H9 (cell line): ENCODE measurements around the gene BNIP5. TPM values are rescaled to one million over a fixed set of nuclear protein-coding genes. Genes with fewer than 3 reads are reported as not detected.

ENCODE experiments used
- DNase-seq: peaks from one replicate; pipeline ENCODE4 v3.0.0-alpha.2; 2017
- H2AFZ ChIP-seq: one replicate; pipeline ENCODE4 v1.6.1; 2013; ENCODE audit warnings: mild to moderate bottlenecking, low read length, control low read depth, moderate library complexity
- H2AK5ac ChIP-seq: 2 replicates; pipeline ENCODE4 v1.6.1; 2013; ENCODE audit warnings: low read length, control low read depth, mixed read lengths; ENCODE audit not compliant: insufficient read length
- H2BK120ac ChIP-seq: one replicate; pipeline ENCODE4 v1.6.1; 2013; ENCODE audit warnings: low read depth, mild to moderate bottlenecking, low read length, control low read depth, inconsistent platforms; ENCODE audit not compliant: poor library complexity, severe bottlenecking
- H2BK12ac ChIP-seq: 2 replicates; pipeline ENCODE4 v1.6.1; 2013; ENCODE audit warnings: low read length, control low read depth, mixed read lengths, low read depth; ENCODE audit not compliant: insufficient read length
- H2BK15ac ChIP-seq: 2 replicates; pipeline ENCODE4 v1.6.1; 2013; ENCODE audit warnings: low read depth, low read length, control low read depth
- H2BK20ac ChIP-seq: one replicate; pipeline ENCODE4 v1.6.1; 2013; ENCODE audit warnings: low read depth, mild to moderate bottlenecking, low read length, control low read depth, inconsistent platforms; ENCODE audit not compliant: poor library complexity, severe bottlenecking
- H2BK5ac ChIP-seq: 2 replicates; pipeline ENCODE4 v1.6.1; 2013; ENCODE audit warnings: low read length, control low read depth, mixed read lengths; ENCODE audit not compliant: insufficient read length
- H3K14ac ChIP-seq: 2 replicates; pipeline ENCODE4 v1.6.1; 2013; ENCODE audit warnings: low read length, control low read depth; ENCODE audit not compliant: insufficient read depth
- H3K18ac ChIP-seq: 2 replicates; pipeline ENCODE4 v1.6.1; 2013; ENCODE audit warnings: low read depth, mild to moderate bottlenecking, mixed read lengths, low read length, control low read depth; ENCODE audit not compliant: insufficient read length
- H3K23ac ChIP-seq: 2 replicates; pipeline ENCODE4 v1.6.1; 2013; ENCODE audit warnings: low read length, control low read depth, mixed read lengths, low read depth; ENCODE audit not compliant: insufficient read length
- H3K23me2 ChIP-seq: 2 replicates; pipeline ENCODE4 v1.6.1; 2013; ENCODE audit warnings: low read depth, mild to moderate bottlenecking, mixed read lengths, low read length, control low read depth; ENCODE audit not compliant: insufficient read length, poor library complexity, severe bottlenecking
- H3K27ac ChIP-seq: 2 replicates; pipeline ENCODE4 v1.5.1; 2013; ENCODE audit warnings: low read length, control low read depth, mixed read lengths, low read depth; ENCODE audit not compliant: insufficient read length
- H3K27me3 ChIP-seq: 2 replicates; pipeline ENCODE4 v1.6.1; 2013; ENCODE audit warnings: low read length, control low read depth, inconsistent platforms; ENCODE audit not compliant: insufficient read depth
- H3K4ac ChIP-seq: 2 replicates; pipeline ENCODE4 v1.6.1; 2013; ENCODE audit warnings: low read depth, mild to moderate bottlenecking, control low read depth, inconsistent platforms, low read length, moderate library complexity
- H3K4me1 ChIP-seq: 2 replicates; pipeline ENCODE4 v1.6.1; 2013; ENCODE audit warnings: low read length, control low read depth, inconsistent platforms; ENCODE audit not compliant: insufficient read depth
- H3K4me2 ChIP-seq: 2 replicates; pipeline ENCODE4 v1.6.1; 2013; ENCODE audit warnings: low read length, control low read depth, mixed read lengths; ENCODE audit not compliant: insufficient read length, insufficient read depth
- H3K56ac ChIP-seq: 2 replicates; pipeline ENCODE4 v1.6.1; 2013; ENCODE audit warnings: low read depth, mild to moderate bottlenecking, mixed read lengths, low read length, control low read depth; ENCODE audit not compliant: insufficient read length
- H3K79me1 ChIP-seq: 2 replicates; pipeline ENCODE4 v1.6.1; 2013; ENCODE audit warnings: low read depth, mild to moderate bottlenecking, moderate library complexity, low read length, control low read depth, inconsistent platforms; ENCODE audit not compliant: insufficient read depth, poor library complexity, severe bottlenecking
- H3K79me2 ChIP-seq: 2 replicates; pipeline ENCODE4 v1.6.1; 2013; ENCODE audit warnings: low read length, control low read depth, inconsistent platforms; ENCODE audit not compliant: insufficient read depth
- H3K9ac ChIP-seq: 2 replicates; pipeline ENCODE4 v1.6.1; 2013; ENCODE audit warnings: low read length, control low read depth, mixed read lengths; ENCODE audit not compliant: insufficient read length; ENCODE audit errors: extremely low read depth
- H3K9me3 ChIP-seq: one replicate; pipeline ENCODE4 v1.6.1; 2013; ENCODE audit warnings: low read depth, low read length, inconsistent platforms; ENCODE audit not compliant: control insufficient read depth
- H3T11ph ChIP-seq: one replicate; pipeline ENCODE4 v1.6.1; 2013; ENCODE audit warnings: mild to moderate bottlenecking, low read length, control low read depth, inconsistent platforms
- H4K20me1 ChIP-seq: one replicate; pipeline ENCODE4 v1.6.1; 2013; ENCODE audit not compliant: control insufficient read depth, insufficient read length, insufficient read depth
- H4K5ac ChIP-seq: 2 replicates; pipeline ENCODE4 v1.6.1; 2013; ENCODE audit warnings: low read depth, mild to moderate bottlenecking, mixed read lengths, low read length, control low read depth; ENCODE audit not compliant: insufficient read length
- H4K8ac ChIP-seq: replicated peaks from 2 replicates; pipeline ENCODE4 v1.6.1; 2013; ENCODE audit warnings: low read length, control low read depth, mixed read lengths, low read depth; ENCODE audit not compliant: insufficient read length
- H4K91ac ChIP-seq: 2 replicates; pipeline ENCODE4 v1.6.1; 2013; ENCODE audit warnings: low read depth, mild to moderate bottlenecking, moderate library complexity, mixed read lengths, low read length, control low read depth; ENCODE audit not compliant: insufficient read length
- H3K27ac Mint-ChIP-seq, 3 experiments: 2 replicates in 2 of 3; 3 replicates in 1 of 3; pipeline ENCODE4 v1.8.0; 2020 to 2021; ENCODE audit warnings: mixed read lengths in 3 of 3, mild to moderate bottlenecking in 1 of 3, moderate library complexity in 1 of 3
- H3K27me3 Mint-ChIP-seq: 2 replicates; pipeline ENCODE4 v1.8.0; 2021; ENCODE audit warnings: low read depth, mild to moderate bottlenecking, moderate library complexity, mixed read lengths
- H3K36me3 Mint-ChIP-seq, 3 experiments: 2 replicates in 2 of 3; 3 replicates in 1 of 3; pipeline ENCODE4 v1.8.0; 2020 to 2021; ENCODE audit warnings: low read depth in 3 of 3, mixed read lengths in 3 of 3; ENCODE audit not compliant: insufficient read depth in 1 of 3
- H3K4me1 Mint-ChIP-seq, 2 experiments: 2 replicates each; pipeline ENCODE4 v1.8.0; 2020; ENCODE audit warnings: mixed read lengths in 2 of 2
- H3K4me3 Mint-ChIP-seq, 2 experiments: 2 replicates in 1 of 2; 3 replicates in 1 of 2; pipeline ENCODE4 v1.8.0; 2020 to 2021; ENCODE audit warnings: mild to moderate bottlenecking in 2 of 2, mixed read lengths in 2 of 2, moderate library complexity in 1 of 2
- H3K9me3 Mint-ChIP-seq, 2 experiments: 2 replicates in 1 of 2; 3 replicates in 1 of 2; pipeline ENCODE4 v1.8.0; 2020; ENCODE audit warnings: mild to moderate bottlenecking in 2 of 2, mixed read lengths in 2 of 2, moderate library complexity in 1 of 2
- CTCF ChIP-seq: fragments of 200-600 bp; sonication (generic); conservative IDR thresholded peaks from 3 replicates; pipeline ENCODE4 v1.8.0; 2021; ENCODE audit warnings: antibody characterized with exemption, mild to moderate bottlenecking
- WGBS: extraction: QIAGEN DNeasy Blood & Tissue Kit; methylation state at CpG from one replicate; pipeline ENCODE4 v1.1.7; 2013; ENCODE audit warnings: missing lambda C conversion rate, low lambda C conversion rate, mixed read lengths; ENCODE audit not compliant: insufficient read length; ENCODE audit errors: extremely low coverage; 5-methylcytosine and 5-hydroxymethylcytosine counted together
- total RNA-seq: library from RNA; stranded (reverse); gene quantifications from 2 replicates; pipeline ENCODE4 v1.2.1, GENCODE V29; 2021

BNIP5 gene
- total RNA-seq, 1 experiment from 2014 or later = not detected

DNA sequence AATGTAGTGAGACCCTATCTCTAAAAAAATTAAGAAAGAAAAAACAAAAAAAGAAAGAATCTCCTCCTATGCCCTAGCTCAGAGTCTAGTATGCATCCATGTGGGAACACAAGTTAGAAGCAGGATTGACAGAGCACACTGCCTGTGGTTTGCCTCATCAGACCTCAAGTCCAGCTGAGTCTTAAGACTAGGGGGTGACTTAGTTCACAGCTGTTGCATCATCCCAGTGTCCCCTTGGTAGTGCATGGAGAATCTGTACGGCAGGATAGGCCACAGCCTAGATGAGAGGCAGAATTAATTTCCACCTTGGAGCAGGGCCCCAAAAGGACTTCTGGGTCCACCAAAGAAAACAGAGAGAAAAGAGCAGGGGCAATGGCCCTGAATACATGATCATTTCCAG lies 53.1 kb downstream of the BNIP5 start:
- Histone ChIP-seq H2BK5ac (no peak overlapping the region), H2AFZ (no peak overlapping the region), H3K4me2 (no peak overlapping the region), H3K14ac (no peak overlapping the region), H3K56ac (no peak overlapping the region), H4K8ac (no peak overlapping the region), H3K18ac (no peak overlapping the region), H4K5ac (no peak overlapping the region), H3K79me2 (no peaks in the 10 kb centered on the region), H3K23me2 (no peaks in the 10 kb centered on the region), H3K9ac (no peak overlapping the region), H3T11ph (no peak overlapping the region), H3K4ac (no peak overlapping the region), H4K20me1 (no peaks in the 10 kb centered on the region), H3K27ac (no peak overlapping the region), H2BK20ac (no peak overlapping the region), H2AK5ac (no peak overlapping the region), H3K4me1 (no peaks in the 10 kb centered on the region), H3K23ac (no peak overlapping the region), H4K91ac (no peak overlapping the region), H3K79me1 (no peaks in the 10 kb centered on the region), H2BK15ac (no peak overlapping the region), H3K27me3 (no peaks in the 10 kb centered on the region), H2BK12ac (no peak overlapping the region), H2BK120ac (no peak overlapping the region), H3K9me3 (no peaks in the 10 kb centered on the region)
- no peak overlapping the region for H3K27ac Mint-ChIP-seq
- no peaks in the 10 kb centered on the region; a peak in 1 of 4 replicates for H3K4me1 Mint-ChIP-seq
- no peak for DNase-seq
- no peaks in the 10 kb centered on the region for H3K36me3 Mint-ChIP-seq
- peaks cover 42% of the 10 kb centered on the region for H3K27me3 Mint-ChIP-seq
- no peaks in the 10 kb centered on the region; a peak in 1 of 5 replicates for H3K9me3 Mint-ChIP-seq
- WGBS = no CpG with 5 or more reads among the region's 1 CpG
- H3K4me3 Mint-ChIP-seq = no peak overlapping the region
- no peak for TF ChIP-seq CTCF
